Esophagus muscularis mucosa (tissue), 4 donors: ENCODE measurements around the gene ACACB.

ENCODE experiments used
- EP300 ChIP-seq: sonication (generic); formaldehyde crosslinking; IDR thresholded peaks from one replicate; pipeline ENCODE4 v1.6.1; 2017; ENCODE audit warnings: antibody characterized with exemption
- POLR2A ChIP-seq: fragments of 450-650 bp; IDR thresholded peaks from one replicate; pipeline ENCODE4 v1.6.1; 2017; ENCODE audit warnings: antibody characterized with exemption, moderate library complexity, mild to moderate bottlenecking, low read depth
- POLR2AphosphoS5 ChIP-seq, 2 donors: sonication (generic); formaldehyde crosslinking; IDR thresholded peaks; one replicate each; pipeline ENCODE4 v1.6.1; 2017; ENCODE audit warnings: antibody characterized with exemption in 2 of 2
- TF ChIP-seq, protein P1 (sequence below), 3 experiments: fragments of 200-600 bp in 2 of 3; fragments of 450-650 bp in 1 of 3; sonication (generic) in 2 of 3; IDR thresholded peaks; one replicate each; pipeline ENCODE4 v1.5.1; 2017 to 2019; ENCODE audit warnings: antibody characterized with exemption in 3 of 3, mild to moderate bottlenecking in 2 of 3, moderate library complexity in 1 of 3

DNA sequence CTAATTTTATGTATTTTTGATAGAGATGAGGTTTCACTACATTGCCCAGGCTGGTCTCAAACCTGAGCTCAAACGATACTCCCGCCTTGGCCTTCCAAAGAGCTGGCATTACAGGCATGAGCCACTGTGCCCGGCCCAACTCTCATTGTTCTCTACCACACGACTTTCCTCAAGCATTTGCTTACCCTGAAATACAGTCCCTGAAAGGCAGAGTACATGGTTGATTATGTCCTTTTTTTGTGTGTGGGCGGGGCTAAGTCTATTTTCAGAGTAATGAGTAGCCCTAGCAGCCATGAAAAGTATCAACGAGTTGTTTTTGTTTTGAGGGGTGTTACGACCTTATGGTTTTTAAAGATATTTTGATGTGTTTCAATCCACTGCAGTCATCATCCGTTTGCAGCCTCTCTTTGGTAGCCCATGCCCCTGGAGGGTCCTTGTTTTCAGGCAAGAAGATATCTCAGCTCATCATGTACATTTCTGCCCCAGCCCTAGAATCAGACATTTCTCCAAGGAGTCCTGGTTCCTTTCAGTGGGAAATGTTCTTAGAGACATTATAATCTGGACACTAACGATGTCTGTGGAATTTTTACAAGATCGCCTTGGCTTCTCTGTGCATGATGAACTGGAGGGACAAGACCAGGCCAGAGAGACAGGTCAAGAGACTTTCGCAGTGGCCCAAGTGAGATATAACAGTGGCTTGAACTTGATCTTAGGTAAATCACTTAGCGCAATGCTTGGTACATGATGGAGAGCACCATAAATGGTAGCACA lies 8.7 kb downstream of the ACACB start:
- TF ChIP-seq EP300: no peak
- TF ChIP-seq, protein P1, sequence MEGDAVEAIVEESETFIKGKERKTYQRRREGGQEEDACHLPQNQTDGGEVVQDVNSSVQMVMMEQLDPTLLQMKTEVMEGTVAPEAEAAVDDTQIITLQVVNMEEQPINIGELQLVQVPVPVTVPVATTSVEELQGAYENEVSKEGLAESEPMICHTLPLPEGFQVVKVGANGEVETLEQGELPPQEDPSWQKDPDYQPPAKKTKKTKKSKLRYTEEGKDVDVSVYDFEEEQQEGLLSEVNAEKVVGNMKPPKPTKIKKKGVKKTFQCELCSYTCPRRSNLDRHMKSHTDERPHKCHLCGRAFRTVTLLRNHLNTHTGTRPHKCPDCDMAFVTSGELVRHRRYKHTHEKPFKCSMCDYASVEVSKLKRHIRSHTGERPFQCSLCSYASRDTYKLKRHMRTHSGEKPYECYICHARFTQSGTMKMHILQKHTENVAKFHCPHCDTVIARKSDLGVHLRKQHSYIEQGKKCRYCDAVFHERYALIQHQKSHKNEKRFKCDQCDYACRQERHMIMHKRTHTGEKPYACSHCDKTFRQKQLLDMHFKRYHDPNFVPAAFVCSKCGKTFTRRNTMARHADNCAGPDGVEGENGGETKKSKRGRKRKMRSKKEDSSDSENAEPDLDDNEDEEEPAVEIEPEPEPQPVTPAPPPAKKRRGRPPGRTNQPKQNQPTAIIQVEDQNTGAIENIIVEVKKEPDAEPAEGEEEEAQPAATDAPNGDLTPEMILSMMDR (IDR thresholded peaks at IDR 0.05): no peak
- no peak for TF ChIP-seq POLR2A
- no peak for TF ChIP-seq POLR2AphosphoS5 (IDR thresholded peaks at IDR 0.05)
